Measurements from ENCODE around the gene RBX1. TPM values are rescaled to one million over a fixed set of nuclear protein-coding genes. Genes with fewer than 3 reads are reported as not detected.
"Not testable (repeated sequence)": the region's sequence is repeated elsewhere in the genome, so short reads cannot be mapped to it uniquely, and the experiment has no call there.

Gene RBX1
- total RNA-seq, 2 experiments from 2014 or later = 71.5 to 81.1 TPM

- Mint-ChIP-seq H3K27me3 (no peaks in the 10 kb centered on the region), H3K9me3 (no peaks in the 10 kb centered on the region), H3K4me1 (peaks cover 1% of the 10 kb centered on the region), H3K36me3 (ENCODE audit: low read depth) (peaks cover 17% of the 10 kb centered on the region), H3K4me3 (no peak overlapping the region), H3K27ac (no peak overlapping the region)
- ChIA-PET POLR2A (no interaction called here), CTCF (no interaction called here)
- DNase-seq = no peak
Measured at GRCh38 chr22:40975366-40975765, 24.2 kb downstream of the RBX1 start.

GRCh38 chr22:40976866-40977700 is 25.9 kb downstream of the RBX1 start:
- no peak for DNase-seq
- Mint-ChIP-seq H3K9me3 (no peaks in the 10 kb centered on the region), H3K36me3 (ENCODE audit: low read depth) (peaks cover 12% of the 10 kb centered on the region), H3K4me3 (no peak overlapping the region), H3K27ac (no peak overlapping the region), H3K27me3 (no peaks in the 10 kb centered on the region), H3K4me1 (no peaks in the 10 kb centered on the region)
- ChIA-PET POLR2A (no interaction called here), CTCF (interaction anchor here (1.2 kb wide), 1 partner anchor 26 kb away, joined by 3 read pairs; no protein-coding TSS in a partner anchor)

- DNase-seq = no peak
- H3K27me3 Mint-ChIP-seq = no peaks in the 10 kb centered on the region
- H3K4me3 Mint-ChIP-seq = no peak overlapping the region
- ChIA-PET POLR2A (no interaction called here), CTCF (no interaction called here)
- no peaks in the 10 kb centered on the region for H3K9me3 Mint-ChIP-seq
- no peak overlapping the region for H3K27ac Mint-ChIP-seq
- H3K36me3 Mint-ChIP-seq (ENCODE audit: low read depth) = no peaks in the 10 kb centered on the region
- no peaks in the 10 kb centered on the region for H3K4me1 Mint-ChIP-seq
Measured at GRCh38 chr22:40979198-40979597, 28.0 kb downstream of the RBX1 start.

- no peak for DNase-seq
- no peaks in the 10 kb centered on the region for H3K27me3 Mint-ChIP-seq
- CTCF ChIA-PET = no interaction called here
- no peaks in the 10 kb centered on the region for H3K4me1 Mint-ChIP-seq
- no peaks in the 10 kb centered on the region for H3K9me3 Mint-ChIP-seq
- H3K36me3 Mint-ChIP-seq (ENCODE audit: low read depth) = no peaks in the 10 kb centered on the region
- POLR2A ChIA-PET = no interaction called here
- no peak overlapping the region for H3K27ac Mint-ChIP-seq
- no peak overlapping the region for H3K4me3 Mint-ChIP-seq
Measured at GRCh38 chr22:40979871-40980270, 28.7 kb downstream of the RBX1 start.

- no peak for DNase-seq
- Mint-ChIP-seq H3K4me1 (no peaks in the 10 kb centered on the region), H3K27ac (no peak overlapping the region), H3K36me3 (ENCODE audit: low read depth) (no peaks in the 10 kb centered on the region), H3K4me3 (no peak overlapping the region), H3K27me3 (no peaks in the 10 kb centered on the region), H3K9me3 (no peaks in the 10 kb centered on the region)
- ChIA-PET CTCF (interaction anchor here (1.5 kb wide), 1 partner anchor 9 kb away, joined by 3 read pairs; no protein-coding TSS in a partner anchor), POLR2A (no interaction called here)
Measured at GRCh38 chr22:40982482-40983385, 31.6 kb downstream of the RBX1 start.

- Mint-ChIP-seq H3K36me3 (ENCODE audit: low read depth) (no peaks in the 10 kb centered on the region), H3K4me3 (no peak overlapping the region), H3K9me3 (no peaks in the 10 kb centered on the region), H3K4me1 (no peaks in the 10 kb centered on the region), H3K27me3 (peaks cover 6% of the 10 kb centered on the region), H3K27ac (no peak overlapping the region)
- DNase-seq = no peak
- ChIA-PET POLR2A (no interaction called here), CTCF (interaction anchor here (0.9 kb wide), 1 partner anchor 256 kb away, joined by 4 read pairs; no protein-coding TSS in a partner anchor)
Measured at GRCh38 chr22:40991298-40991697, 40.1 kb downstream of the RBX1 start.

GRCh38 chr22:40995821-40996220 is 44.6 kb downstream of the RBX1 start:
- no peaks in the 10 kb centered on the region for H3K9me3 Mint-ChIP-seq
- peaks cover 8% of the 10 kb centered on the region for H3K27me3 Mint-ChIP-seq
- no peak for DNase-seq
- H3K4me1 Mint-ChIP-seq = no peaks in the 10 kb centered on the region
- H3K36me3 Mint-ChIP-seq (ENCODE audit: low read depth) = no peaks in the 10 kb centered on the region
- POLR2A ChIA-PET = interaction anchor here (0.6 kb wide), 1 partner anchor 26 kb away, joined by 3 read pairs; no protein-coding TSS in a partner anchor
- no peak overlapping the region for H3K4me3 Mint-ChIP-seq
- H3K27ac Mint-ChIP-seq = no peak overlapping the region
- CTCF ChIA-PET = no interaction called here

GRCh38 chr22:40997520-40997919 is 46.3 kb downstream of the RBX1 start:
- POLR2A ChIA-PET = no interaction called here
- H3K4me1 Mint-ChIP-seq = no peaks in the 10 kb centered on the region
- H3K27ac Mint-ChIP-seq = no peak overlapping the region
- CTCF ChIA-PET = interaction anchor here (0.6 to 0.7 kb wide), 2 partner anchors 8 to 31 kb away, joined by 3 read pairs; no protein-coding TSS in a partner anchor
- H3K9me3 Mint-ChIP-seq = no peaks in the 10 kb centered on the region
- H3K4me3 Mint-ChIP-seq = no peak overlapping the region
- no peak for DNase-seq
- H3K36me3 Mint-ChIP-seq (ENCODE audit: low read depth) = no peaks in the 10 kb centered on the region
- peaks cover 12% of the 10 kb centered on the region for H3K27me3 Mint-ChIP-seq

- Mint-ChIP-seq H3K4me3 (no peak overlapping the region), H3K9me3 (no peaks in the 10 kb centered on the region), H3K36me3 (ENCODE audit: low read depth) (no peaks in the 10 kb centered on the region), H3K27me3 (peaks cover 6% of the 10 kb centered on the region), H3K27ac (no peak overlapping the region), H3K4me1 (no peaks in the 10 kb centered on the region)
- POLR2A ChIA-PET = no interaction called here
- DNase-seq = no peak
- CTCF ChIA-PET = interaction anchor here (0.7 kb wide), 1 partner anchor 19 kb away, joined by 3 read pairs; no protein-coding TSS in a partner anchor
Measured at GRCh38 chr22:41000040-41000565, 48.9 kb downstream of the RBX1 start.

GRCh38 chr22:41000941-41001721 is 50.0 kb downstream of the RBX1 start:
- ChIA-PET CTCF (interaction anchor here (0.6 to 0.9 kb wide), 2 partner anchors 16 to 503 kb away, joined by 3 read pairs; no protein-coding TSS in a partner anchor), POLR2A (interaction anchor here (0.7 kb wide), 1 partner anchor 133 kb away, joined by 3 read pairs; no protein-coding TSS in a partner anchor)
- H3K36me3 Mint-ChIP-seq (ENCODE audit: low read depth) = no peaks in the 10 kb centered on the region
- no peaks in the 10 kb centered on the region for H3K9me3 Mint-ChIP-seq
- DNase-seq = no peak
- no peak overlapping the region for H3K27ac Mint-ChIP-seq
- no peaks in the 10 kb centered on the region for H3K4me1 Mint-ChIP-seq
- H3K4me3 Mint-ChIP-seq = no peak overlapping the region
- peaks cover 6% of the 10 kb centered on the region for H3K27me3 Mint-ChIP-seq

- Mint-ChIP-seq H3K27ac (no peak overlapping the region), H3K36me3 (ENCODE audit: low read depth) (no peaks in the 10 kb centered on the region), H3K9me3 (no peaks in the 10 kb centered on the region), H3K4me3 (no peak overlapping the region), H3K27me3 (peaks cover 6% of the 10 kb centered on the region), H3K4me1 (no peaks in the 10 kb centered on the region)
- no peak for DNase-seq
- POLR2A ChIA-PET = no interaction called here
- CTCF ChIA-PET = interaction anchor here (0.6 to 0.9 kb wide), 2 partner anchors 17 to 504 kb away, joined by 3 read pairs; no protein-coding TSS in a partner anchor
Measured at GRCh38 chr22:41001722-41002122, 50.5 kb downstream of the RBX1 start.

GRCh38 chr22:41002386-41002785 is 51.2 kb downstream of the RBX1 start:
- H3K36me3 Mint-ChIP-seq (ENCODE audit: low read depth); H3K27me3 Mint-ChIP-seq; H3K27ac Mint-ChIP-seq; H3K4me3 Mint-ChIP-seq; DNase-seq; POLR2A ChIA-PET; H3K9me3 Mint-ChIP-seq; H3K4me1 Mint-ChIP-seq: not testable (repeated sequence)
- CTCF ChIA-PET = interaction anchor here (0.7 to 1.0 kb wide), 2 partner anchors 24 to 302 kb away, joined by 3 to 4 read pairs; no protein-coding TSS in a partner anchor
